GM21515 (cell line): ENCODE measurements around the gene AGPAT1.
A peak's percentile ranks its signal among the peaks of the same experiment; 100 is the strongest.
"Not testable (repeated sequence)": the region's sequence is repeated elsewhere in the genome, so short reads cannot be mapped to it uniquely, and the experiment has no call there.

Experiments used
- ATAC-seq: cut with Tn5 transposase; IDR thresholded peaks from one replicate; pipeline ENCODE4 v1.9.1; 2021; ENCODE audit not compliant: unreplicated experiment

Gene AGPAT1

DNA sequence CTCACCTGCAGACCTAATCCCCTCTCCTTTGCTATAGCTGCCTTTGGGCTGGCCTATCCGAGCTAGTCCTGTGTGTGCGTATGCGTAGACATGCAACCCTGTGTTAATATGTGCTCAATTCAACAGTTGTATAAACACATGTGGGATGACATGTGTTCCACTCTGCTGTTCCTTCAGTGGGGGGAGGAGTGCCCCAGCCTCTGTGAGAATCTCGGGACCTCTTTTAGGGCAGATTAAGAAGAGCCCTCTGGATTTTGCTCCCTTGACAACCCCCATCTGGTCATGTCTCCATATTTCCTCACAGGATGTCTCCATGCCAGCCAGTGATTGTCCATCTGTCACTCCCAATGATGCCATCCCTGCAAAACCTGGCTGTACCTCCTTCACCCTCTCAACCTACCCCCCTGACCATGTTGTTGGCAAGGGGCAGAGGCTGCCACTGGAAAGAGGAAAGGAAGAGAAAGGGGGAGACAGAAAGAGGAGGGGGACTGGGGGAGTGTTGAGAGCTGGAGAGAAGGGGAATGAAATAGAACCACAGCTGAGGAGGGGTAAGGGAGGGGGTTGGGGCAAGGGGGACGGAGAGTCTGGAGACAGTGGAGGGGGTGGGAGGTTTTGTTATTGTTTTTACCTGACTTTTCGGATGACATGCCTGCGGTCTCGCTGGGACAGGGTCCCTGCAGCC, 24.6 kb downstream of the AGPAT1 start:
- no peak for ATAC-seq

DNA sequence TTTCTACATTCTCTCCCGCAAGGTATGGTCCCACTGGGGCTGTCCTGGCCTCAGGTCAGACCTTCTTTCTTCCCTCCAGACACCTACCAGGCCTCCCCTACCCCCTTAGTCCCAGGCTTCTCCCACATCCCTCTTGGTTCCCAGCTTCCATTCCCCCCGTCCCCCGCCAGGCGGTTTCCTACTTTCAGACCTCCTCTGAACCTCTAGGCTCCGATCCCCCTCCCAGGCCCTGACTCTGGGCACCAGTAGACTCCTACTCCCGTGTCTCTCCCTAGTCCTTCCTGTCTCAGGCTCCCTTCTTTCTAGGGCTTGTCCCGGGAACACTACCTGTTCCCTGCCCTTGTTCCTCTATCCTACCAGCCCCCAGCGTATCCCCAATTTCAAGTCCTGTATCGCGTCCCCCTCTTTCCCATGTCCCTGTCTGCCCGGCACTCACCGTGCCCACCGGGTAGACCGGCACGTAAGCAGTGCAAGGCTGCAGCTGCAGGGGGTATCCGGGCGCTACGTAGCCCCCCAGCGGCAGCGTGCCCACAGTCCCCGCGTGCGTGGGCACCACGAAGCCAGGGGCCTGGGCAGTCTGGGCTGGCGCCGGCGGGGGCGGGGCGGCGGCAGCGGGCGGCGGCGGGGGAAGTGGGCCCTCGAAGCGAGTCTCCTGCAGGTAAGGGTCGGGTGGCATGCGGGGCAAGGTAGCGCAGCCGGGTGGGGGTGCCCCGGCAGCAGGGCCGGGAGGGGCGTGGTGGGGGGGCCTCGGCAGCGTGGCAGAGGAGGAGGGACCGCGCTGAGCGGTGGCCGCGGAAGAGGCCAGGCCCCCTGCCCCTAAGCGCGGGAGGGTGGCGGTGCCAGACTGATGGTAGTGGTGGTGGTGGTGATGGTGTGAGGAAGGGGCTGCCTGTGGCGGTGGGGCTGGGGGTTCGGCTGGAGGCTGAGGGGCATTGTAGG, 25.7 kb downstream of the AGPAT1 start:
- ATAC-seq = no peak

DNA sequence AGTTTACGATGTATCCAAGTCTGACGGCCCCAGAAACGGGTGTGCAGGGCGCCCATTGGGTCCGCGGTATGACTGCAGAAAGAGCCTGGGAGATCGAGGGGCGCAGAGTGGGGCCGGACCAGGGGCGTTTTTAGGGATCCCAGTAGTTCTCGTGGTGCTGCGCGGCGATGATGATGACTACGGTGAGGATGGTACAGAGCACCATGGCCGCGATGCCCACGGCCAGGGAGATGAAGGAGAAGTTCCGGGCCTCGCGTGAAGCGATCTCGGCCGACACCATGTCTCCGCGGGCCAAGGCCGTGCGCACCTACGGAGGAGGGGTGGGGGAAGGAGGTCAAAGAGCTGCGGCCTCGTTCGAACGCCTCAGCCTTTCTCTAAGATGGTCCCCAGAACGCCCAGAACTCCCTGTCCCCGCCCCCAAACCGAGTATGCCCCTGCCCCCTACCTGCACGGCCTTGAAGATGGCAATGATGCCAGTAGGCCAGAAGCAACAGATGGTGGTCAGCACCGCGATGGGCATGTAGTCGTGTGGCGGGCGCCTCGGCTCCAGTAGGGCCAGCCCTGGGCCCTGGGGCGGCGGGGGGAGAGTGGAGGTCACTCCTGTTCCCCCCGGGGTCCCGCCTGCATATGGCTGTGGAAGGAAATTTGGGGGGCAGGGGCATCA, 26.7 kb downstream of the AGPAT1 start:
- ATAC-seq = no peak

DNA sequence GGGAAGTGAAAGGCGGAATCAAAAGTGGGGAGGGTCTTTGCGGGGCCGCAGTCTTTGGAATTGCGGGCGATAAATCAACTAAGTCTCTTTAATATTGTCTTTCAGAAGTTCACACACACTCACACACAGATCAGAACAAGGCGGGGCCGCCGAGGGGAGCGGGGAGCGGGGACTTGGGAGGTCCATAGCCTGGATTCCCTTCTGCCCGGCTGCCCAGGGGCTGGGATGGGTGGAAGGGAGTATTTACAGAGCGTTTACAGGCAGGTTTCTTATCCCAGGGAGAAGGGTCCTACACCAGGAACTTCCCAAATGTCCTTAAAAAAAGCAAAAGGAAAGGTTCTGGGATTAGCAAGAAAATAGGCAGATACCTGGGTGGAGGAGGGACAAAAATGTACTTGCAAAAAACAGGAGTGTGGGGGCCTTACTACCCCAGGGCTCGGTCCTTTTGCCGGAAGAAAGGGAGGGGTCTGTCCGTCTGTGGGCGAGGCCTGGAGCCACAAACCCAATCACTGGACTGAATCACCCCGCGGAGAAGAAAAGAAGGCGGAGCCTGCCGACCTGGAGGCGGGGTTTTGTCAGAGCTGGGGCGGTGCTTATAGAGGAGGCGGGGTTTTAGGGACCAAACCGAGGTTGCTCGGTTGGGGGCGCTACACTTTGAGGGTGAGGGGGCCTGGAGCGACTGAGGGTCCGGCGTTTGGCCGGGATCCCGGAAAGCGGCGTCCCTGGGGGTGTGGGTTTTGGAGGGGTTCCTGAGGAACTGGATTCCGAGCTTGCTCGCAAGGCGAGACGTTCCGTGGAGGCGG, 27.4 kb downstream of the AGPAT1 start:
- ATAC-seq = no peak

DNA sequence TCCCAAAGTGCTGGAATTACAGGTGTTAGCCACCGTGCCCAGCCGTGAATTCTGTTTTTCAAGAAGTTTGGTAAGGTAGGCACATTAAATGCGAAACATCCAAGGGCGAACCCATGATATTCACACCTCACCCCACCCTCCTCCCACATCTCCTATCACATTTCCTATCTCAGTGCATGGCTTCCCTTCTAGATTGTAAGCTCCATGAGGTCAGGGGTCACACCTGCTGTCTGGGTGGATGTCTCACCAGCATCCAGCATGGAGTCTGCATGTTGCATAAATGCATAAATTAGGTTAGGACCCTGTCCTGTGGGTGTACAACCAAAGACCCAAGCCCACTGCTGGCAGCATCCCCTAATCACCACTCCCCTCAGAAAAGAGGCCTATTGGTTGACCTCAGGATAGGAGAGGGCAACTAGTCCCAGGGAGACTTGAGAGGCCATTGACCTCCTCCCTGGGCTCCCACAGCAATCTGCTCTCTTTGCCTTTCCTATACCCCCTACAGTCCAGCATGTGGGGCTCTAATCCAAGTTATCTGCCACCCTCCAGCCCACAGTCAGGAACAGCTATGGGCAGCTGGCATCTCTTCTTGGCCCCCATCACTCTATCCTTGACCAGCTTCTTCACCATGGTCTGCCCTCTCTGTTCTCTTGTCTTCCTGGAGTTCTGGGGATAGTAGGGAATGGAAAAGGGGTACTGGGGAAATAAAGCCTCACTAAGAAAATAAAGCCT, 28.3 kb downstream of the AGPAT1 start:
- ATAC-seq = no peak

DNA sequence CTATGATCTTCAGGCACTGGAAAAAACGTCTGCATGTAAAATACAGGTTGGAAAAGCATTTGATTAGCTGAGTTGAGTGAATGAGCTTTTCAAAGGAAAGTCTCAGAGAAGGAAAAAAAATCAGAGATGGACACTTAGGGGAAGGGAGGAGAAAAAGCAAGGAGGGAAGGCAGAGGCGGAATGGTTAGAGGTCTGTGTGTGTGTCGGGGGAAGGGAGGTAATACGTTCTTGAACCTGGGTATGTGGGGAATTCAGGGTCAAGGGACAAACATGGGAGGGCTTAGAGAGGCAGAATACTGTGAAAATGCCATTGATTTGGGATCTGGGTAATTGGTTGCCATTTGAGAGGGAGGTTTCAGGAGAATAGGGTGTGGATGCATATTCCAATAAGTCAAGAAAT, 29.2 kb downstream of the AGPAT1 start:
- no peak for ATAC-seq

DNA sequence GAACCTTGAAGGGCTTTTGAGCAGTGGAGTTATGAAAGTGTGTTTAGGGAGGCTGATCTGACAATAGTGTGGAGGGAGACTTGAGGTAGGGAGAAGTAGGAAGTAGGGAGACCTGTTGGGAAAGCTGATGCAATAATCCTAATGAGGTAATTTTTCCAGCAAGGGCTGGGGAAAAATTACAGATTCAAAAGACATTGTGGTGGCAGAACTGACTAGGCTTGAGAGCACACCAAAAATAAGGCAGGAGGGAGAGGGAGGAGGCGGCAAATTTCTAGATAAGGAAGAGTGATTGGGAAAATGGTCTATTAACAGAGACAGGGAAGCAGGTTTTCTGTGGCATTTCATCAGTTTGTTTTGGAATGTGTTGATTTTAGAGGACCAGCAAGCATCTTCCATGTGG, 29.6 kb downstream of the AGPAT1 start:
- no peak for ATAC-seq

DNA sequence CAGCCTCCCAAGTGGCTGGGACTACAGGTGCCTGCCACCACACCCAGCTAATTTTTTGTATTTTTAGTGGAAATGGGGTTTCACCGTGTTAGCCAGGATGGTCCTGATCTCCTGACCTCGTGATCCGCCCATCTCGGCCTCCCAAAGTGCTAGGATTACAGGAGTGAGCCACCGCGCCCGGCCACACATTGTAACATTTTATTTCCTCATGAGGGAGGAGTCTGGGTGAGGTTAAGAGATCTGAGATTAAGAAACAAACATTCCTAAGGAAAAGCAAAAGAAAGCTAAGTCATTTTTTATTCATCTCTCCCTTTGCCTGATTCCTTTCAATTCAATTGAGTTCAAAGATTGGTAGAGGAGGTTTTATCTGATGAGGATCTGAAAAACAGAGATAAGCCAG, 31.6 kb downstream of the AGPAT1 start:
- not testable (repeated sequence) for ATAC-seq

DNA sequence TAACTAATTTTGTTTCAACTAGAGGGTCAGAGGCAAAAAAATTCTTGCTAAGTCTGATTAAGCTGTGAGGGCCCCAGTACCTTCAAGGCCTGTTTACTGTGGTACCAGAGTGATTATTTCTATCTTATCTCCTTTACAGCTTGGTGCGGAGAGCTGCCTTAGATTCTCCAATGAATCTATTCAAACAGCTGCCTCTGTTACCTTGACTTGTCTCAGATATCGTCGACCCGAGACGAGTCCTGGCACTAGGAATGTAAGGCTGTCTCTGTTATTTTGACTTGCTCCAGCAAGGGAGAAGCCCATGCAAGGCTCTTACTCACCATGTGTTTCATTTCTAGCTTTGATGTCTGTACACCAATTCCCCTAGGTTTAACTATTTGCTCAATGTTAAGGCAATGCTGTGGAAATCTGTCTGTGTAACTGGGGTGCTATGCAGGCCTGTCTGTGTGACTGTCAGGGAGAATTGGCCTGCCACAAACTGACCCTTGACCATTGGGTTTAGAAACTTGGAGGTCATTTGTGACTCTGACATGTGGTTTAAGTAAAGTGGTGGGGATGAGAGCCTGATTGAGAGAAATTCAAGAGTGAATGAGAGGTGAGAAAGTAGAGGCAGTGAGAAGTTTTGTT, 35.4 kb downstream of the AGPAT1 start:
- no peak for ATAC-seq

DNA sequence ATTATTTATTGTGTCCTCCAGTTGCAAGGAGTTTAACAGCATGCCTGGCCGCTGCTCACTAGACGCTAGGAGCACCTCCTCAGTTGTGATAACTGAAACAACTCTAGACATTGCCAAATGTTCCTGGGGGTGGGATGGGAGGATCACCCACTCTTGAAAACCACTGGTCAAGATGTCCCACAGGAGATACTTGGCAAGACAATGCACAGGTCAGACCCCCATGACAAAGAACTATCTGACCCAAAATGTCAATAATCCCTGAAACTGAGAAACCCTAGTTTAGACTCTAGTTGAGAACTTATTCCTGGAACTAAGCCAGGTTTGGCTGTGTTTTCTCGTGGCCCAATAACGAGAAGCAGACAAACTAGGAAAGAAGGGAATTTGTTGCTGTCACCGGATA, 36.3 kb downstream of the AGPAT1 start:
- no peak for ATAC-seq

DNA sequence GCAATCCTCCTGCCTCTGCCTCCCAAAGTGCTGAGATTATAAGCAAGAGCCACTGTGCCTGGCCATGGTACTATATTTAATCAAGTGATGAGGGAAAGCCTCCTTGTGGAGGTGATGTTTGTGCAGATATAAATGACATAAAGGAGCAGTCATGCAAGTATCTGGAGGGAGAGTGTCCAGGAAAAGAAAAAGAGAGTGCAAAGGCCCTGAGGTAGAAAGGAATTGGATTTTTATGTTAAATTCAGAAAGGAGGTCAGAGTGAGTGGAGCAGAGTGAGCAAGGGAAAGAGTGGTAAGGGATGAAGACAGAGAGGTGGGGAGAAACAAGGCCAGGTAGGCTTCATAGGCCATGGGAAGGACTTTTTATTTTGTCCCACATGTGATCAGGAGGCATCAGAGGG, 38.4 kb downstream of the AGPAT1 start:
- ATAC-seq = no peak

DNA sequence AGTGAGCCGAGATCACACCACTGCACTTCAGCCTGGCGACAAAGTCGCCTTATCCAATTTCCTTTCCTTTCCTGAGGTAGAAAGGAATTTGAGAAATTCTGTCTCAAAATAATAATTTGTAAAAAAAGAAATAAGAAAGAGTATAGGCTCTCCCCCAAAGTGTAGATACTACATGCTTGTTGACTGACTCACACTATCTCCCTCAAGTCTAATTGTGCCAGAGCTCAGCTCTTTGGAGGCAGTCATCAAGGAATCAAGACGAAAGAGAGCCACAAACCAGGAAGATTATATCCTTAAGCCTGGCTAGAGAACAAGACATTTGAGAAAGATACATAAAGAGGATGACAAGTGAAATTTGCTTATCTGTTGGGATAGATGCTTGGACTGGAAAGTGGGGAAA, 42.1 kb downstream of the AGPAT1 start:
- no peak for ATAC-seq

DNA sequence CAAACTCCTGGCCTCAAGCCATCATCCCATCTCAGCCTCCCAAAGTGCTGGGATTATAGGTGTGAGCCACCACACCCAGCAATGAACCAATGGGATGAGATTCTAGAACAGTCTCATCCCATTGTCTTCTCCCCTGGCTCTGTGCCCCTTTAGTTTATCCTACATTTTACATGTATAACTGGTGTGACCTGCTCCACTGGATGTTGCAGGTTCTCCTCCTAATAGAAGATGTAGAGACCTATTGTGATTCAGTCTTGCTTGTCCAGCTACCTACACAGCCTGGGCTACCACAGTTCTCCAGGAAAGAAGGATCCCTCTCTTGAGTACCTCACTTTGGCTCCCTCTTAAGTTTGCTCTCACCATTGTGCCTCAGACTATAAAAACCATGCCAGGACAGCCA, 43.8 kb downstream of the AGPAT1 start:
- ATAC-seq = no peak

DNA sequence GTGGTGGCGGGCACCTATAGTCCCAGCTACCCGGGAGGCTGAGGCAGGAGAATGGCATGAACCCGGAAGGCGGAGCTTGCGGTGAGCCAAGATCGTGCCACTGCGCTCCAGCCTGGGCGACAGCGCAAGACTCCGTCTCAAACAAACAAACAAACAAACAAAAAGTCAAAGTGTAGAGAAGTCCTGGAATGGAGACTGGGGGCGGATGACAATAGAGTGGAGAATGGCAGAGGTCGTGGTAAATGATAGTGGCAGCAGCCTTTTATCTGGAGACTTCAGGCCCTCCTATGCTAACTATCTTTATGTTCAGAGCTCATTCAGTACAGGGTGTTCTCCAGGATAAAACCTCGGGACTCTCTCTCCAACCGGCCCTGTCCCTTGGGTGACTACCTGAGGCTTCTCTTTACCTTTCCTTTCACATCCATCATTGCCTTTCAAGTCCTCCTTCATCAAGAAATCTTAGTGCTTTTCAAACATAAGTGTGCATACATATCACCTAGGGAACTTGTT, 44.4 kb downstream of the AGPAT1 start:
- ATAC-seq = no peak

DNA sequence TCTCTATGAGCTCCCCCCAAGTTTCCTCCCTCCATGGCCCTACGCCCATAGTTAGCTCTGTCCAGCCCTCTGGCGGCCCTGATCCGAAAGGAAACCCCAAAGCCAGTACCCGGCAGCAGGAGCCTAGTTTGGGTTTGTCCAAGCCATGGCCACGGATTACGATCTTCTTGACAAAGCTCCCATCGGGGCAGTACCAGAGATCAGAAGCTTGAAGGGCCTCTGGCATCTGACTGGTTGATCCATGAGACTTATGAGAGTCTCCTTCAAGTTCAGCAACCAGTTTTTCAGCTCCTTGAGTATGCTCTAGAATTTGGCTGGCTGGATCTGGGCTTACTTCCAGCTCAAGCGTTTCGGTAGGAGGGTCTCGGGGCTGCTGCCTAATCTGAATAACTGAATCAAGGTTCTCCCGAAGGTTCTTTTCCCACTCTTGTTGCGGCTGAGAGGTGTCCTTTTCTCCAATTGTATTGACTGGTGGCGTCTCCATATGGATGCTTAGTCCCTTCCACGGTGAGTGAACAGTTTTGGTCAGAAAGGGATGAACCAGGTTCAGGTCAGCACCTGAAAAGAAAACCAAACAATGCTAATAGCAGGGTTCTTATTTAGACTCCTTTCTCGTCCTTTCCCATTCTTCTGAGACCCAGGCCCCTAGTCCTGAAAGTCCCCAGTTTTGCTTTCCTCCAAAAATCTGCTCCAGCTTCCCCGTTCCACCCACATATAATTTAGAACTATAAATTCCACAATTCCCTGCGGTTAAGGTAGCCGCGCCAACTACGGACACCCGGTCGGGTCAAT, 46.4 kb downstream of the AGPAT1 start:
- ATAC-seq = peak; percentile 12

DNA sequence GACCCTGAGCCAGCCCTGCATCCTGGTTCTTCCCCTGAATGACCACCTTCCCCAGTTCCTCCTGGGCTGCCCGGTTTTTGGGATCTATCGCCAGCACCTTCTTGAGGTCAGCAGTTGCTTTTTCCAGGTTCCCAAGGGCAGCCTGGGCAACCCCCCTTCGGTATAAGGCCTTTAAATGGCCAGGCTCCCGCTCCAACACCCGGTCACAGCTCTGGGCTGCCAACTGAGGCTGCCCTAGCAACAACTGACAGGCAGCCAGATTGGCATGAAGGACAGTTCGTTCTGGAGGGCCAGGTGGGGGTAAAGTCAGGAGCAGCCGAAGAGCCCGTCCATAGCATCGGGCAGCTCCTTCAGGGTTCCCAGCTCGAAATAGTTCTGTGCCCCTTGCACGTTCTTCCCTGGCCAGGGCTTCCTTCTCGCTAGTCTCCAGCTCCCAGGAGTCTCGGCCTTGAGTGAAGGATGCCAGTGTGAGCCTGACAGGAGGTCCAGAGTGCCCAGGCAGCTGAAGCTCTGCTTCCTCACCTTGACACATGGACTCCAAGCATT, 47.1 kb downstream of the AGPAT1 start:
- ATAC-seq = no peak

DNA sequence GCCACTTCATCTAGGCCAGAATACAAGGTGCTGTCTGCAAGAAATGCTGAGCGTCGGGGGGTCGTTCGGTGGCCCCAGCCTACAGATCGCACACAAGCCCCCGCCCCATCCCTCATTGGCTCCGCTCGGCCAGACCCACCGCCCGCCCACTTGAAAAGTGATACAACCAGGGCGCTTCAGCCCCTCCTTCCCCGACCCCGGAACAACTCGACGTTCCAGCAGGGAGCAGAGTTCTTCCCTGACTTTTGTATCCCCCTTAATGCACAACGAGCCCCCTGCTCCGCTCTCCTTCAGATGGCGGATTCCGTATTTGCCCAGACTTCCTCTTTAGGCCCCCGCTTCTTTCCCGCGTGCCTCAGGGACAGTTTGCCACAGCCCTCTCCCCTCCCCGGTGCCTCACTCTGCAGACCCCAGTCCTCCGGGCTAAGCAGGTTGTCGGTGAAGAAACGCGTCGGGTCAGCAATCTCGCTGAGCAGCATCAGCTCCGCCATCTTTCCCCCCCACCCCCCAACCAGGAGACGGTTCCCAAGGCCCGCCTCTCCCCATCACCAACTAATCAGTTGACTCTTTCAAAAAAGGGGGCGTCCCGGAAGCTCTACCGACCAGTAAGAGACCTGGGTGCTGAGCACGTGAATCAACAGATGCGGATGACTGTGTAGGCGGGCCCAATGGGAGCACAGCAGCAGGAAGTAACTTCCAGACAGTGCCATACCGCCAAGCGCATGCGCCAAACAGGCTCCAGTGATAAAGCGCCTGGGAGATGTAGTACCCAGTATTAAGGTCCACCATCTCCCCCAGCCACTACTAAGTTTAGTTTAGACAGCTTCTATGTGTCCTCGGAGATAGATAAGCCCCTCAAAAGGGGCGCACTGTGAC, 47.9 kb downstream of the AGPAT1 start, which contains the start of gene ATF6B:
Gene ATF6B (minus strand): TSS at position 530 of the 876 bp plus-strand sequence. CDS start 39 bp downstream, at position 491.
- ATAC-seq = peak; percentile 82

DNA sequence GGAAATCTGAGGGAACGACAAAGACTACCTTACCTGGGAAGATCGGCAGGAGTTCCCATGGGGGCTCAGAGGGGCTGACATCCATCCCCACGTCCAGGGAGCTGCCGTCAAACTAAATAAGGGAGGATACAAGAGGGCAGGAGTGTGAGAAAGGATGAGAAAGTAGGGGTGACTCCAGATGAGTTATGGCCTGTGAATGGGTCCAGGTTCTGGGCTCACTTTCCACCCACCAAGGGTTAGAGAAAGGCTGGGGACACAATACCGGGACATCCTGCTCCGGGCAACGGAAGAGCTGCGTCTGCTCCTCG, 48.5 kb downstream of the AGPAT1 start:
- no peak for ATAC-seq
